Liver (tissue), 9 donors: ENCODE data around the gene COPS8. TPM values are rescaled to one million over a fixed set of nuclear protein-coding genes. Genes with fewer than 3 reads are reported as not detected.

ENCODE experiments used
- DNase-seq: peaks from one replicate; pipeline ENCODE4 v3.0.0-alpha.2; 2017; ENCODE audit warnings: low spot score
- H3K27ac ChIP-seq, 2 donors: one replicate each; pipeline ENCODE4 v1.7.0; 2013; ENCODE audit warnings: inconsistent platforms in 2 of 2, low read length in 2 of 2, control low read depth in 1 of 2, low read depth in 1 of 2, mild to moderate bottlenecking in 1 of 2
- H3K27me3 ChIP-seq, 4 donors: one replicate each; pipeline versions ENCODE4 v1.6.1 to v1.7.0; 2013; ENCODE audit warnings: low read length in 3 of 4, inconsistent platforms in 1 of 4, mild to moderate bottlenecking in 1 of 4, moderate library complexity in 1 of 4; ENCODE audit not compliant: control insufficient read depth in 4 of 4, insufficient read depth in 4 of 4
- H3K36me3 ChIP-seq, 4 donors: one replicate each; pipeline versions ENCODE4 v1.6.1 to v1.7.0; 2013; ENCODE audit warnings: low read length in 3 of 4, mild to moderate bottlenecking in 3 of 4, low read depth in 1 of 4, moderate library complexity in 1 of 4; ENCODE audit not compliant: control insufficient read depth in 4 of 4, insufficient read depth in 3 of 4
- H3K4me1 ChIP-seq, 4 donors: one replicate each; pipeline versions ENCODE4 v1.6.1 to v1.7.0; 2013; ENCODE audit warnings: low read length in 3 of 4, mild to moderate bottlenecking in 3 of 4, moderate library complexity in 1 of 4; ENCODE audit not compliant: control insufficient read depth in 4 of 4, insufficient read depth in 4 of 4
- H3K4me3 ChIP-seq, 3 donors: one replicate each; pipeline versions ENCODE4 v1.6.1 to v1.7.0; 2013; ENCODE audit warnings: low read length in 3 of 3, control low read depth in 1 of 3, low read depth in 1 of 3, mild to moderate bottlenecking in 1 of 3
- H3K9ac ChIP-seq, 2 donors: one replicate each; pipeline ENCODE4 v1.7.0; 2013; ENCODE audit warnings: low read length in 2 of 2, mild to moderate bottlenecking in 2 of 2, moderate library complexity in 2 of 2, control low read depth in 1 of 2, low read depth in 1 of 2
- H3K9me3 ChIP-seq, 4 donors: one replicate each; pipeline versions ENCODE4 v1.6.1 to v1.7.0; 2013; ENCODE audit warnings: low read length in 3 of 4; ENCODE audit not compliant: control insufficient read depth in 4 of 4
- EGR1 ChIP-seq, 2 donors: IDR thresholded peaks; 2 replicates each; pipeline ENCODE4 v1.6.1; 2016 to 2018; ENCODE audit warnings: antibody characterized with exemption in 2 of 2, low read depth in 2 of 2
- FOXA1 ChIP-seq: IDR thresholded peaks from 2 replicates; pipeline ENCODE4 v1.6.1; 2016; ENCODE audit warnings: antibody characterized with exemption
- FOXA2 ChIP-seq: IDR thresholded peaks from 2 replicates; pipeline ENCODE4 v1.6.1; 2016; ENCODE audit warnings: antibody characterized with exemption
- GABPA ChIP-seq, 2 donors: IDR thresholded peaks in 1 of 2; conservative IDR thresholded peaks in 1 of 2; 2 replicates each; pipeline ENCODE4 v1.6.1; 2016; ENCODE audit warnings: antibody characterized with exemption in 2 of 2, mild to moderate bottlenecking in 1 of 2, moderate library complexity in 1 of 2
- HNF4A ChIP-seq, 2 donors: conservative IDR thresholded peaks; 2 replicates each; pipeline ENCODE4 v1.6.1; 2016; ENCODE audit warnings: antibody characterized with exemption in 2 of 2, mild to moderate bottlenecking in 2 of 2
- HNF4G ChIP-seq: IDR thresholded peaks from 2 replicates; pipeline ENCODE4 v1.6.1; 2016; ENCODE audit warnings: antibody characterized with exemption
- JUND ChIP-seq, 2 donors: IDR thresholded peaks; 2 replicates each; pipeline ENCODE4 v1.6.1; 2016; ENCODE audit warnings: antibody characterized with exemption in 2 of 2
- MAX ChIP-seq: IDR thresholded peaks from 2 replicates; pipeline ENCODE4 v1.6.1; 2016; ENCODE audit warnings: antibody characterized with exemption
- NR2F2 ChIP-seq: IDR thresholded peaks from 2 replicates; pipeline ENCODE4 v1.6.1; 2016; ENCODE audit warnings: antibody characterized with exemption
- RAD21 ChIP-seq, 2 donors: IDR thresholded peaks; 2 replicates each; pipeline ENCODE4 v1.6.1; 2016; ENCODE audit warnings: antibody characterized with exemption in 2 of 2, mild to moderate bottlenecking in 2 of 2
- RXRA ChIP-seq, 2 donors: IDR thresholded peaks; 2 replicates each; pipeline ENCODE4 v1.6.1; 2017 to 2018; ENCODE audit warnings: antibody characterized with exemption in 2 of 2, mild to moderate bottlenecking in 1 of 2
- SP1 ChIP-seq: IDR thresholded peaks from 2 replicates; pipeline ENCODE4 v1.6.1; 2018; ENCODE audit warnings: antibody characterized with exemption, mild to moderate bottlenecking
- TAF1 ChIP-seq: conservative IDR thresholded peaks from 2 replicates; pipeline ENCODE4 v1.6.1; 2016; ENCODE audit warnings: antibody characterized with exemption, mild to moderate bottlenecking
- YY1 ChIP-seq: IDR thresholded peaks from 2 replicates; pipeline ENCODE4 v1.6.1; 2016; ENCODE audit warnings: antibody characterized with exemption, mild to moderate bottlenecking
- ZBTB33 ChIP-seq: IDR thresholded peaks from 2 replicates; pipeline ENCODE4 v1.6.1; 2016; ENCODE audit warnings: antibody characterized with exemption
- WGBS: extraction: QIAGEN DNeasy Blood & Tissue Kit; methylation state at CpG from one replicate; pipeline ENCODE4 v1.1.7; 2013; 5-methylcytosine and 5-hydroxymethylcytosine counted together
- polyA plus RNA-seq, 2 donors: library from polyadenylated mRNA; stranded (reverse) in 1 of 2; unstranded in 1 of 2; fragments of 200-250 nt in 1 of 2; fragments of >200 nt in 1 of 2; fragmentation: Nextera tagmentation in 1 of 2; extraction: Ambion mirVana in 1 of 2; gene quantifications; one replicate each; pipeline versions ENCODE4 v1.2.1 to v1.2.3, GENCODE V29; 2013 to 2015
- total RNA-seq, 2 donors: library from RNA; depleted of rRNA; stranded (reverse); fragments of >200 nt; gene quantifications; one replicate each; pipeline ENCODE4 v1.2.3, GENCODE V29; 2014
- TF ChIP-seq, protein P1 (sequence below): IDR thresholded peaks from 2 replicates; pipeline ENCODE4 v1.6.1; 2016; ENCODE audit warnings: antibody characterized with exemption
- TF ChIP-seq, protein P2 (sequence below): fragments of 150-350 bp; IDR thresholded peaks from 2 replicates; pipeline ENCODE4 v1.5.1; 2017; ENCODE audit warnings: improper control_type of control experiment, low read depth, low read length; ENCODE audit not compliant: missing input control
- TF ChIP-seq, protein P3 (sequence below): IDR thresholded peaks from 2 replicates; pipeline ENCODE4 v1.6.1; 2016; ENCODE audit warnings: antibody characterized with exemption, mild to moderate bottlenecking
- donor health status: healthy.
- donor health status: healthy.
- donor health status: healthy.
- donor health status: healthy.
- donor health status: healthy.

COPS8 gene
- total and polyA plus RNA-seq, 4 donors: 19.1 to 32.9 (median 20.1) TPM

- TF ChIP-seq FOXA2: no peak
- no peak for TF ChIP-seq RXRA (IDR thresholded peaks at IDR 0.05)
- TF ChIP-seq FOXA1: no peak
- no peak for TF ChIP-seq HNF4G
- no peak for TF ChIP-seq EGR1 (IDR thresholded peaks at IDR 0.05; ENCODE audit: low read depth in 2 of 2)
- TF ChIP-seq SP1: no peak
- TF ChIP-seq HNF4A (conservative IDR thresholded peaks at IDR 0.05): no peak
- TF ChIP-seq, protein P1, sequence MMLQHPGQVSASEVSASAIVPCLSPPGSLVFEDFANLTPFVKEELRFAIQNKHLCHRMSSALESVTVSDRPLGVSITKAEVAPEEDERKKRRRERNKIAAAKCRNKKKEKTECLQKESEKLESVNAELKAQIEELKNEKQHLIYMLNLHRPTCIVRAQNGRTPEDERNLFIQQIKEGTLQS: no peak
- no peak for TF ChIP-seq MAX
- no peak for TF ChIP-seq YY1
- TF ChIP-seq, protein P2, sequence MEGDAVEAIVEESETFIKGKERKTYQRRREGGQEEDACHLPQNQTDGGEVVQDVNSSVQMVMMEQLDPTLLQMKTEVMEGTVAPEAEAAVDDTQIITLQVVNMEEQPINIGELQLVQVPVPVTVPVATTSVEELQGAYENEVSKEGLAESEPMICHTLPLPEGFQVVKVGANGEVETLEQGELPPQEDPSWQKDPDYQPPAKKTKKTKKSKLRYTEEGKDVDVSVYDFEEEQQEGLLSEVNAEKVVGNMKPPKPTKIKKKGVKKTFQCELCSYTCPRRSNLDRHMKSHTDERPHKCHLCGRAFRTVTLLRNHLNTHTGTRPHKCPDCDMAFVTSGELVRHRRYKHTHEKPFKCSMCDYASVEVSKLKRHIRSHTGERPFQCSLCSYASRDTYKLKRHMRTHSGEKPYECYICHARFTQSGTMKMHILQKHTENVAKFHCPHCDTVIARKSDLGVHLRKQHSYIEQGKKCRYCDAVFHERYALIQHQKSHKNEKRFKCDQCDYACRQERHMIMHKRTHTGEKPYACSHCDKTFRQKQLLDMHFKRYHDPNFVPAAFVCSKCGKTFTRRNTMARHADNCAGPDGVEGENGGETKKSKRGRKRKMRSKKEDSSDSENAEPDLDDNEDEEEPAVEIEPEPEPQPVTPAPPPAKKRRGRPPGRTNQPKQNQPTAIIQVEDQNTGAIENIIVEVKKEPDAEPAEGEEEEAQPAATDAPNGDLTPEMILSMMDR: no peak
- TF ChIP-seq NR2F2: no peak
- TF ChIP-seq, protein P3, sequence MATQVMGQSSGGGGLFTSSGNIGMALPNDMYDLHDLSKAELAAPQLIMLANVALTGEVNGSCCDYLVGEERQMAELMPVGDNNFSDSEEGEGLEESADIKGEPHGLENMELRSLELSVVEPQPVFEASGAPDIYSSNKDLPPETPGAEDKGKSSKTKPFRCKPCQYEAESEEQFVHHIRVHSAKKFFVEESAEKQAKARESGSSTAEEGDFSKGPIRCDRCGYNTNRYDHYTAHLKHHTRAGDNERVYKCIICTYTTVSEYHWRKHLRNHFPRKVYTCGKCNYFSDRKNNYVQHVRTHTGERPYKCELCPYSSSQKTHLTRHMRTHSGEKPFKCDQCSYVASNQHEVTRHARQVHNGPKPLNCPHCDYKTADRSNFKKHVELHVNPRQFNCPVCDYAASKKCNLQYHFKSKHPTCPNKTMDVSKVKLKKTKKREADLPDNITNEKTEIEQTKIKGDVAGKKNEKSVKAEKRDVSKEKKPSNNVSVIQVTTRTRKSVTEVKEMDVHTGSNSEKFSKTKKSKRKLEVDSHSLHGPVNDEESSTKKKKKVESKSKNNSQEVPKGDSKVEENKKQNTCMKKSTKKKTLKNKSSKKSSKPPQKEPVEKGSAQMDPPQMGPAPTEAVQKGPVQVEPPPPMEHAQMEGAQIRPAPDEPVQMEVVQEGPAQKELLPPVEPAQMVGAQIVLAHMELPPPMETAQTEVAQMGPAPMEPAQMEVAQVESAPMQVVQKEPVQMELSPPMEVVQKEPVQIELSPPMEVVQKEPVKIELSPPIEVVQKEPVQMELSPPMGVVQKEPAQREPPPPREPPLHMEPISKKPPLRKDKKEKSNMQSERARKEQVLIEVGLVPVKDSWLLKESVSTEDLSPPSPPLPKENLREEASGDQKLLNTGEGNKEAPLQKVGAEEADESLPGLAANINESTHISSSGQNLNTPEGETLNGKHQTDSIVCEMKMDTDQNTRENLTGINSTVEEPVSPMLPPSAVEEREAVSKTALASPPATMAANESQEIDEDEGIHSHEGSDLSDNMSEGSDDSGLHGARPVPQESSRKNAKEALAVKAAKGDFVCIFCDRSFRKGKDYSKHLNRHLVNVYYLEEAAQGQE: no peak
- TF ChIP-seq JUND (IDR thresholded peaks at IDR 0.05): no peak
- TF ChIP-seq TAF1: no peak
- no peak for TF ChIP-seq RAD21 (IDR thresholded peaks at IDR 0.05)
- TF ChIP-seq GABPA (IDR thresholded peaks at IDR 0.05 in 1 of 2, conservative IDR thresholded peaks at IDR 0.05 in 1 of 2): no peak
- no peak for TF ChIP-seq ZBTB33
- H3K4me3 ChIP-seq: no peak overlapping the region
- DNase-seq: no peak
- 95% methylated on average over 4 of the region's 4 CpGs for WGBS
- H3K9ac ChIP-seq: no peak overlapping the region
- no peaks in the 10 kb centered on the region for H3K36me3 ChIP-seq
- H3K4me1 ChIP-seq: no peaks in the 10 kb centered on the region
- H3K27ac ChIP-seq: no peak overlapping the region
- no peaks in the 10 kb centered on the region for H3K9me3 ChIP-seq
- H3K27me3 ChIP-seq: no peaks in the 10 kb centered on the region
Observed at GRCh38 chr2:237109421-237109934, 23.8 kb downstream of the COPS8 start.
